AG10803 (cell line): ENCODE data around the gene HSPG2.

ENCODE experiments used
- DNase-seq: peaks from one replicate; pipeline ENCODE4 v3.0.0; 2010; ENCODE audit warnings: low read depth
- H3K4me3 ChIP-seq: 2 replicates; pipeline ENCODE4 v1.5.1; 2011; ENCODE audit warnings: mild to moderate bottlenecking, low read length, control low read depth
- TF ChIP-seq, protein P1 (sequence below): conservative IDR thresholded peaks from 2 replicates; pipeline ENCODE4 v1.5.1; 2011; ENCODE audit warnings: mild to moderate bottlenecking, low read length, control low read depth, inconsistent platforms

The HSPG2 gene

DNA sequence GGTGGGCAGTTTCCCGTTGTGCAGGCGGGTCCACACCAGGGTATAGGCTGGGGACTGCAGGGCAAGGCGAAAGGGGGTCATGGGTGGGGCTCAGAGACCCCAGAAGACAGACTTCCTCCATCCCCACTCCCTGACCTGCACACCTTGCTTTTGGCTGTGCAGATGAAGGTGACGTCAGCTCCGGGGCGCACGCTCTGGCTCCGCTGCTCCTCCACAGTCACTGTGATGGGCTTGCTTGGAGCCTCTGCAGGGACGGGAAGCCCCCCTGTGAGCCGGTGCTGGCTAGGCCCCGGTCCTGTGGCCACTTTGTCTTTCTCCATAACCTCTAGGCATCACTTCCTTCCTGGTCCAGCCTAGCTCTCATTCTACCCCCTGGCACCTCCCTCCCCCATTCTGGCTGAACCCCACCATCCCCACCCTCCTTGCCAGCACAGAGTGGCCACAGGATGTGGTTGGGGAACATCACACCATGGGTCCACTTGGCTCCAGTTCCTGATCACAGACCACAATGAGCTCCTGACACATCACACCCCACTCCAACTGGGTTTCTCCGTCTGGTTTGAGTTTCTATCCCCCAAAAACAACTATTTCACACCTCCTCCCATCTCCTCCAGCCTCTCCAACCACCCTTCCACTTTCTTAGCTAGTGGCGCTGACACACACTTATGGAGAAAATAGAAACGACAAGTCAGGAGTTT lies 79.8 kb downstream of the HSPG2 start:
- no peak overlapping the region for H3K4me3 ChIP-seq
- DNase-seq, result peak; percentile 80
- TF ChIP-seq, protein P1, sequence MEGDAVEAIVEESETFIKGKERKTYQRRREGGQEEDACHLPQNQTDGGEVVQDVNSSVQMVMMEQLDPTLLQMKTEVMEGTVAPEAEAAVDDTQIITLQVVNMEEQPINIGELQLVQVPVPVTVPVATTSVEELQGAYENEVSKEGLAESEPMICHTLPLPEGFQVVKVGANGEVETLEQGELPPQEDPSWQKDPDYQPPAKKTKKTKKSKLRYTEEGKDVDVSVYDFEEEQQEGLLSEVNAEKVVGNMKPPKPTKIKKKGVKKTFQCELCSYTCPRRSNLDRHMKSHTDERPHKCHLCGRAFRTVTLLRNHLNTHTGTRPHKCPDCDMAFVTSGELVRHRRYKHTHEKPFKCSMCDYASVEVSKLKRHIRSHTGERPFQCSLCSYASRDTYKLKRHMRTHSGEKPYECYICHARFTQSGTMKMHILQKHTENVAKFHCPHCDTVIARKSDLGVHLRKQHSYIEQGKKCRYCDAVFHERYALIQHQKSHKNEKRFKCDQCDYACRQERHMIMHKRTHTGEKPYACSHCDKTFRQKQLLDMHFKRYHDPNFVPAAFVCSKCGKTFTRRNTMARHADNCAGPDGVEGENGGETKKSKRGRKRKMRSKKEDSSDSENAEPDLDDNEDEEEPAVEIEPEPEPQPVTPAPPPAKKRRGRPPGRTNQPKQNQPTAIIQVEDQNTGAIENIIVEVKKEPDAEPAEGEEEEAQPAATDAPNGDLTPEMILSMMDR, result no peak

DNA sequence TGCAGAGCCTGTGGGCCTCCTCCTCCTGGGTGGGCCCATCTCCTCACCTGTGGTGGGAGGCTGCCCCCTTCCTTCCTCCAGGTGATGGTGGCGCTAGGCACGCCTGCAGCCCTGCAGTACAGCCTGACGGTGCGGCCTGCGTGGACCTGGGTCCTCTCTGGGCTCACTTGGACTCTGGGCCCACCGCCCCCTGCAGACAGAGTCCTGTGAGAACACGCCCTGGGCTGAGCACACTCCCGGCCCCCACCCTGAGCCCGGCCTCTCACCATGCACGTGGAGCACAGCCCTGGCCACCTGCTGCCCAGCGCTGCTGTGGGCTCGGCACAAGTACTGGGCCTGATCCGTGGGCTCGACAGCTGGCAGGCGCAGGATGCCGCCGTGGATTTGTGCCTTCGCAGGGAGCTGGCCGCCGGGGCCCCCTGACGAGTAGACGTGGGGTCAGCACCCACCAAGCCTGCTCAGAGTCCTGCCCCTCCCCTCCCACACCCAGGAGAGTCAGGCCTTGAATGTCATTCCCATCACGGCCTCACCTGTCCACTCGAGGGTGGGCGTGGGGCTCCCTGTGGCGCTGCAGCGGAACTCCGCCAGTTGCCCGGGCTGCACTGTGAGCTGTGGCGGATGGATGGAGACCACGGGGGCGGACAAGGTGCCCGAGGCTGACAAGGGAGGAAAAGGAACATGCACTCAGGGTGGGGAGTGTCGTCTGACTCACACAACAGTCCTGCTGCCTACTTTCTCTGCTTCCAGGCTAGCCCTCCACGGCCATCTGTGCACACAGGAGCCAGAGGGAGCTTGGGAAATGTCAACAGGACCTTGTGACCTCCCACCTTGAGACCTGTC lies 81.6 kb downstream of the HSPG2 start:
- no peak overlapping the region for H3K4me3 ChIP-seq
- TF ChIP-seq, protein P1, result no peak
- no peak for DNase-seq

DNA sequence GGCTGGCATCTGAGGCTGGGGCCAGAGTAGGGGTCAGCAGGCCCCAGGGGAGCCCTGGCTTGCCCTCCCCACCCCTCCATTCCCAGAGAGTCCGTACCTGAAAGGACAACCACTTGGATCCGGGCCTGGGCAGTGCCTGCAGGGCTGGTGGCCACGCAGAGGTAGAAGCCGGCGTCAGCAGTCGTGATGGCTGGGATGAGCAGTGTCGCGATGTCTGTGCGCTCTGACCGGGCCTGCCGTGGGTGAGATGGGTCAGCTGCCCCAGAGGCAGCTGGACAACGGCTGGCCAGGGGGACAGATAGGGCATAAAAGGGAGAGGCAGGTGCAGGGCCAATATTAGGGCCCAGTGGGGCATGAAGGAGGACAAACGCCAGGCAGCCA lies 82.4 kb downstream of the HSPG2 start:
- DNase-seq, result no peak
- H3K4me3 ChIP-seq, result no peak overlapping the region
- TF ChIP-seq, protein P1, result no peak

DNA sequence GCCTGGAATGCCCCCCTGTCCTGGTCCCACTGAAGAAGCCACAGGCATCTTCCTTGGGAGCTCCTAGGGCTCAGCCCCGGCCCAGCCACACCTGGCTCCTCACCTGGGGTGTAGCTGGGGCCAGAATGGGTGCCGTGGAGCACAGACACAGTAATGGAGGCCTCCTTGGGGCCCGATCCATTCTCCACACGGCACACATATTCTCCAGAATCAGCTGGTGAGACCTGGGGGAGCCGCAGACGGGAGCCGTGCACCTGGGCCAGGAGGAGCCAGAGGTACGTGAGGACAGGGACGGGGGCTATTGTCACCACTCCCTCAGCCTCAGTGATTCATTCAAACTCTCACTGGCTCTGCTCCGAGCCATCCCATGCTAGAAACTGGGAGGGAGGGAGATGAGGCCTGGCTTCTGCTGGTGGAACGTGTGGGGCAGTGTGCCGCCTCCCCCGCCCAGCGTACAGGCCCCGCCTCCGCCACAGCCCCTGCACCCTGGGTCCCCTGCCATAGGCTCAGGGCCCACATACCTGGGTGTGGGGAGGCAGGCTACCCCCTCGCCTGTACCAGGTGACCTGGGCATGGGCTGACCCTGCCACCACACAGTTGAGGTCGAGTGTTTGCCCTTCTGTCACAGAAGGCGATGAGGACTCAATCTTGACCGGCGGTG lies 82.9 kb downstream of the HSPG2 start:
- TF ChIP-seq, protein P1, result no peak
- no peak overlapping the region for H3K4me3 ChIP-seq
- no peak for DNase-seq

- no peak for DNase-seq
- H3K4me3 ChIP-seq, result no peak overlapping the region
- TF ChIP-seq, protein P1, result no peak
These were observed 84.0 kb downstream of the HSPG2 start for GRCh38 chr1:21853131-21853427.

GRCh38 chr1:21852282-21853130 lies 84.6 kb downstream of the HSPG2 start:
- TF ChIP-seq, protein P1, result no peak
- DNase-seq, result no peak
- H3K4me3 ChIP-seq, result no peak overlapping the region
